ENCODE data around the gene PITPNC1.
"Not testable (repeated sequence)": the region's sequence is repeated elsewhere in the genome, so short reads cannot be mapped to it uniquely, and the experiment has no call there.

The PITPNC1 gene

DNA sequence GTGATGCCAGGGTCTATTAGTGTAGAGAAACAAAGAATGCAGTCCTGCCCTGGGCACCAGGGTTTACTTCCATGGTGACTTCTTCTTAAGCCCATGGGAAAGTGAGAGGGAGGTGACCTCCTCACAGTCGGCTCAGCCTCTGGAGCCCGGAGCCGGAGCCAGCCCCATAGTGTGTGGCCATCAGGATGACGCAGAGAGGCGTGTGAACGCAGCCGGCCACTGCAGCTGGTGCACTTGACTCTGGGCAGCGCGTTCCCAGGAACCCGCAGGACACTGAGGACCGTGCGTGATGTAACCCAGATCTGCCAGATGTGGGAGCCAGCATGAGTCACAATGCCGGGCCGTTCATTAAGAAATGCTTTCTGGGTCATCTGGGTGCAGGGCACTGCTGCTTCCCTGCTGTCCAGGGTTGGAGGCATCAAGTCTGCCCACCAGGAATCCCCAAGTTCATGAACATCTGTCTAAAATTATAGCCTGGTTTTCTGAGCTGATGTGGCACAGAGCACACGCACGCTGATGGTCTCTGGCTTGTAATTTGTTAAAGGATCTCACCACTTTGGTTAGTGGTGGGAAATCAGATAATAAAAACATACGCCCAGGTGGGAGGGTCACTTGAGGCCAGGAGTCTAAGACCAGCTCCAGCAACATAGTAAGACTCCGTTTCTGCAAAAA lies 114.1 kb downstream of the PITPNC1 start:
- DNase-seq, result peak; percentile 85

DNA sequence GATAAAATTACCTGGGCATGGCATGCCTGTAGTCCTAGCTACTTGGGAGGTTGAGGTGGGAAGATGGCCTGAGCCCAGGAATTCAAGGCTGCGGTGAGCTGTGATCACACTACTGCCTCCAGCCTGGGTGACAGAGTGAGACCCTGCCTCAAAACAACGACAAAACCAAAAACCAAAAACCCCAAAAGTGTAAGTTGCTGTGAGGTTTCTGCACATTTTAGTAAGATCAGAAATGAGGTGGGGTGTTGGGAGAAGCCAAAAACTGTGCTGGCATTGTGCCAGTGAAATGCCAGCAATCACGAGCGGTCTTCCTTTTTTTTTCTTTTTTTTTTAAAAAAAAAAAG lies 114.6 kb downstream of the PITPNC1 start:
- DNase-seq, result no peak

DNA sequence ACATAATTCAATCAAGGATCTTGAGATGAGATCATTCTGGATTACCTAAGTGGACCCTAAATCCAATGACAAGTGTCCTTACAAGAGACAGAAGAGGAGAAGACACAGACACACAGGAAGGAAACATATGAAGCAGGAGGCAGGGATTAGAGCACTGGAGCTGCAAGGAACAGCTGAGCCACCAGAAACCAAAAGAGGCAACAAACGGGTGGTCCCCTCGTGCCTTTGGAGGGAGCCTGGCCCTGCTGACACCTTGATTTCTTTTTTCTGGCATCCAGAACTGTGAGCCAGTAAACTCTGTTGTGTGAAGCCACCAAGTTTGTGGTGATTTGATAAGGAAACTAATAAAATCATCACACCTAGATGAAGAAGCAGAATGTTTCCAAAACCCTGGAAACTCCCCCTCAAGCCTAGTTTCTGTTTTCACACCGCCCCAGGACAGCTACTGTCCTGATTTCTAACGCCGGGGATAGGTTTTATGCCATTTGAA lies 115.2 kb downstream of the PITPNC1 start:
- DNase-seq, result no peak

DNA sequence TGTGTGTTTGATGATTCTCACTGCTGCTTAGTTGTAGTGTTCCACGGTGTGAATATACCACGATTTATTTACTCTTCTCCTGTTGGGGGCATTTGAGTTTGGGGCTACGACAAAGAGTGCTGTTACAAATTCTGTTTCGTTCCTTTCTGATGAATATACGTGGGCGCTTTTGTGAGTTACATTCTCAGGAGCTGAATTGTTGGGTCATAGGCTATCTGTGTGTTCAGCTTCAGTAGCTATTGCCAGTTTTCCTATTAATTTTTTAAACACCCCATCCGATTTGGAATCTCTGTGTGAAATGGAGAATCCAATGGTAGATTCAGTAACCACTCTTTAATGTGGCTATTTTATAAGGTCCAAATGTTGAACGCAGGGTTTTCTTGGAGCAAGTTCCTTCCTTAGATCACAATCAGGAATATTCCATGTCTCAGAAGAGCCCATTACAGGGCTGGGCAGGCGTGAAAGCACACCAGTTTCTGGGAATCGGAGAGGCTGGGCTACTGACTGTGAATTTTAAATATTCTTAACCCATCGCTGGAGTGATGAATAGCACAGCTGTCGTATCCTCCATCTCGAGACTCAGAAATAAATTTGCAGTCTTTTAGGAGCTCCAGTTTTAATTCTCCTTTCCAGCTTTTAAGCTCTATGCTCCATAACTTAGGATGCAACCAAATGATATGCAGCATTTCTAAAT lies 115.9 kb downstream of the PITPNC1 start:
- no peak for DNase-seq

DNA sequence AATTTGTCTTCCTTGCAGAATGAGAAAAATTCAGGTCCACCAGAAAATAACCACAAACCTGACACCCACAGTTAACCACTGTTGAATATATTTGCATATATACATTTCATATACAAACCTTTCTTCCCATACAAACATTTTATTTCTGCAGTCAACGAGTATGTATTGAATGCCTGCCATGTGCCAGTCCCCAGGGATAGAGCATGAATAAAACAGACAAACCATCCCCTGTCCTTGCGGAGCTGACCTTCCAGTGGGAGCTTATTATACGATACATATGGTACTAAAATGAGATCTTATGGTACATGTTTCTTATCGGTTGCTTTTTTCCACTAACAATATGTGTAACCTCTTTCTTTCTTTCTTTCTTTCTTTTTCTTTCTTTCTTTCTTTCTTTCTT lies 116.7 kb downstream of the PITPNC1 start:
- no peak for DNase-seq

DNA sequence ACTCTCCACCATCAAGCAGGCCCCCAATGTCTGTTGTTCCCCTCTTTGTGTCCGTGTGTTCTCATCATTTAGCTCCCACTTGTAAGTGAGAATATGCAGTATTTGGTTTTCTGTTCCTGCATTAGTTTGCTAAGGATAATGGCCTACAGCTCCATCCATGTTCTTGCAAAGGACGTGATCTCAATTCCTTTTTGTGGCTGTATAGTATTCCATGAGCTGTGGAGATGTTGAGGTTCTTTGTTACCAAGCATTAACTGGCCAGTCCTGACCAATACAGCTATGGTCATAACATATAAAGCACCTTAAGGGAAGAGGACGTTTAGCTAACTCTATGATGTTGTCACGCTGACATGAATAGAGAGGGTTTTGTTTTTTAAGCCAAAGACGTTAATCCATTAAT lies 118.5 kb downstream of the PITPNC1 start:
- DNase-seq, result not testable (repeated sequence)

DNA sequence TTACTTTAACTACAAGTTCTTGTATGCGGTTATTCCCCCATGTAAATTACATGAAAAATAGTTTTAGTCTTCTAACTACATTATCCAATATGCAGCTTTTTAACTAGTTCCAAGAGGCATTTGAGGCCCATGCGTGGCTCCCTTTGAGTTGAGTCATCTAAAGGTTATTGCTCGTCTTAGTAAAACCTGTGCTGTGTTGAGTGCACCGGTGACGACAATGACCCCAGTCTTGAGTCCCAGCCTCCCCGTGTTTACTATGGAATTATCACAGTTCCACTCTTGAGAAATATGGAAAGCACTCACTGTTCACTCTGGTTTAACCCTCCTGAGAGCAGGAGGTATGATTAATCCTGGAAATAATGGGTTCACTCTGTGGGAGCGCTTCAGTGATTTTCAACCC lies 119.2 kb downstream of the PITPNC1 start:
- DNase-seq, result no peak

DNA sequence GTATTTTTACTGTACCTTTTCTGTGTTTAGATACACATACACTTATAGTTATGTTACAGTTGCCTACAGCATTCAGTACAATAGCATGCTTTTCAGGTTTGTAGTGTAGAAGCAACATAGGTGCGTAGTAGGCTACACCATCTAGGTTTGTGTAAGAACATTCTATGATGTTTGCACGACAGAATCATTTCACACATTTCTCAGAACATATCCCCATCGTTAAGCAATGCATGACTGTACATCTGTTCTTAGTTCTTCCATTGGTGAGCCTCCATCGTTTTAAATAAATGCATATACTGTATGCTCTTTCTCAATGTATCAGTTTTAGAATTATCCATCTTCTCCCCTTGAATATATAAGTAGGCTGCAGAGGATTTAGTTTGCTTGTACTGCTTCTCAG lies 122.6 kb downstream of the PITPNC1 start:
- no peak for DNase-seq

DNA sequence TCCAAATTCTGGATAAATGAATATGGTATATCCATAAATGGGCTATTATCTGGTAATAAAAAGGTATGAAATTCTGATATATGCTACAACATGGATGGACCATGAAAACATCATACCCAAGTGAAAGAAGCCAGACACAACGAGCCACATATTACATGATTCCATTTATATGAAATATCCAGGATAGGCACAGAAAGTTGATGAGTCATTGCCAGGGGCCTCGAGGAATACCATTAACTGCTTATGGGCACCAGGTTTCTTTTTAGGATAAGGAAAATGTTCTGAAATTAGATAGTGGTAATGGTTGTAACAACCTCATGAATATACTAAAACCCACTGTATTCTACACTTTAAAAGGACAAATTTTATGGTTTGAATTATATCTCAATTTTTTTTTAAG lies 123.2 kb downstream of the PITPNC1 start:
- DNase-seq, result no peak

DNA sequence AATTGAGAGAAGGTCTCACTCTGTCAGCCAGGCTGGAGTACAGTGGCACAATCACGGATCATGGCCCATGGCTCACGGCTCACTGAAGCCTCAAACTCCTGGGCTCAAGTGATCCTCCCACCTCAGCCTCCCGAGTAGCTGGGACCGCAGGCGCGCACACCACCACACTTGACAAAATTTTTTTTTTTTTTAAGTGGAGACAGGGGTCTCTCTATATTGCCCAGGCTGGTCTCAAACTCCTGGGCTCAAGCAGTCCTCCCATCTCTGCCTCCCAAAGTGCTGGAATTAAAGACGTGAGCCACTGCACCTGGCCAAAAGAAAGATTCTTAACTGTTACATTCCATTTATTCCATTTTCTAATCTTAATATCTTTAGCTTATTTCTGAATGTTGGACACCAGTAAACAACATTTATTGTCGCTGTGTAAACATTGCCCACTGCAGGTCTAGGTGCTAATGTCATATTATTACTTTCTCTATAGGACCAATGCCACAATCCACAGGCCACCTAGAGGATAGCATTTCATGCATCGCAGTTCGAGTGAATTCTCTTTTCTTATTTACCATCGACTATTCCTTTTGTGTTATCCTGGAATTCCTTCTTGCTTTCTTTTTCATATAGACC lies 123.7 kb downstream of the PITPNC1 start:
- no peak for DNase-seq

DNA sequence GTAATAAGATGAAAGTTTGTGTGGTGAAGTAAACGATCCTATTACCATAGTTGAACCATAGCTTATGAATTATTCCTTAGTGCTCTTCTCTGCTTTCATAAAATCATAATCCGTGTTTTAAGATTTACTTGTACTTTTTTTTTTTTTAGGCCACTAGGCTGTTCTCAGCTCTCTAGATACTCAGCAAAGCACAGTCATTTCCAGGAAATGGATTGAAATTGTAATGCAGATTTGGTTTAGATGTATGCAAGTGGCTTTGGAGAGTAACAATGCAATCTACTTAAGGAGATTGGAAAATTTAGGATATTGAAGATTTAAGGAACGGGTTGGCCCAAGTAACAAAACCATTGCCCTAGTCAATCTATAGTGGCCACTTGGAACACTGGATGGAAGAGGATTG lies 125.1 kb downstream of the PITPNC1 start:
- no peak for DNase-seq

DNA sequence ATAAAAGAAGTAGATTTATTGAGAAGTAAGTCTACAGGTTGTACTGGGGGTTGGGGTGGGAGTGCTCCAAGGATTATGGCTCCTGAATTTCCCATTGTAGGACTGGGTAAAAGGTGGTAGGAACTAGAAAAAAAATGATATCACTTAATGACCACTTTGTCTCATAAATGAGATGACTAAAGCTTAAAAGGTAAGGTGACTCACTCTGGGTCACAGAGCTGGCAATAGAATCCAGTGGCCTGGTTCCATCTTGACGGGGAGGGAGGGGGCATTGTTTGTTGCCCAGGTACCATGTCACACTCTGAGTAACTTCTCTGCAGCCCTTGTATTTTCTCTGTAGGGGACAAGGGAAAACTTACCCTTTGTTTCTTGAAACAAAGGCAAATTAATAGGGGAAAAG lies 126.1 kb downstream of the PITPNC1 start:
- no peak for DNase-seq

DNA sequence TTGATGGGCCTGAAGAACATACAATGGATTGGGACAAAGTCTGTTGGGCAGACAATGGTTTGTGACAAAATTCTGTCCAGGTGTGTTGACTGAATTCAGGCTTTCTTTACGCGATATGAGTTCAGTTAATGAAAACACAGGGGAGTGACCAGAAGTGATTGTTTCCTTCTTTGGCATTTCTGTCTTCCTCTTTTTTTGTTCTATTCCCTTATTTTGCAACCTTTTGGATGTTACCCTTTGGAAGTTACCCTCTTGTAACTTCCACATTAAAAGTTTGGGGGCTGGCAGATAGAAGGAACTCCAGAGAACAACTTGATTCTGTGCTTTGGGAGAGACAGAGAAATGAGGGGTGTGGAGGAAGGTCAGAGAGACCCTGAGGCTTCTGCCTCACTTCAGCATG lies 126.7 kb downstream of the PITPNC1 start:
- no peak for DNase-seq

DNA sequence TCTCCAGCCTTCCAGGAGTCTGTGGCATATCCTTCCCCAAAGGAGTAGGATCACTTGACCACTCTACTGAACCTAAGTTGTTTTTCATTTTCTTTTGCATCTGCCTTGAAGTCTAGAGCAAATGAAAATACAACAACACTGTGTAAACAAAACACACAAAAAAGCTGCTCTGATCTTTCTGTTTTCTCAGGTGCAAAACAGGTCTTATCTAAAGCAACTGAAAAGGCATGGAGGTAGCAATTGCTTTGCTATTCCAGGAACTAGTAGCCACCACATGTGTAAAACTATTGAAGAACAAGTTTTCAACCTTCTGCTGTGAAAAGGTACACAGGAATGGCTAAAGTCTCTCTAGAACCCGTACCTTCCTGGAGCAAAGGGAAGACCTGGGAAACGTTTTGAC lies 127.1 kb downstream of the PITPNC1 start:
- no peak for DNase-seq

DNA sequence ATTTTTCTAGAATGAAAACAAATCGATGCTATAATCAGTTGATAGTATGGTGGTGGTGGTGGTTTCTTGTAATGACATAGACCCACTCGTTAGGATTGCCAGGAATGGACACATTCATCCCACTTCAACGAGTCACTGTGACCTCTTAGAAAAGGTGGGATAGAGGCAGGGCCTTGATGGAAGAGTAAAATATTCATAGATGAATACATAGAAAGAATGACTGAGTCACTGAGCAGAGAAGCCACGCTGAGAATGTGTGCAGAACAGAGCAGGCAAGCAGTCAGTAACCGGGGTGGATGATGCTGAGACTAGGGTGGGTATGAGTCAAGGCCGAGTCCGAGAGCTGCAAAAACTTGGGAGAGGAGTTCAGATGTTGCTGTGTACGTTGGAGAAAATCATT lies 129.9 kb downstream of the PITPNC1 start:
- peak; percentile 86 for DNase-seq

DNA sequence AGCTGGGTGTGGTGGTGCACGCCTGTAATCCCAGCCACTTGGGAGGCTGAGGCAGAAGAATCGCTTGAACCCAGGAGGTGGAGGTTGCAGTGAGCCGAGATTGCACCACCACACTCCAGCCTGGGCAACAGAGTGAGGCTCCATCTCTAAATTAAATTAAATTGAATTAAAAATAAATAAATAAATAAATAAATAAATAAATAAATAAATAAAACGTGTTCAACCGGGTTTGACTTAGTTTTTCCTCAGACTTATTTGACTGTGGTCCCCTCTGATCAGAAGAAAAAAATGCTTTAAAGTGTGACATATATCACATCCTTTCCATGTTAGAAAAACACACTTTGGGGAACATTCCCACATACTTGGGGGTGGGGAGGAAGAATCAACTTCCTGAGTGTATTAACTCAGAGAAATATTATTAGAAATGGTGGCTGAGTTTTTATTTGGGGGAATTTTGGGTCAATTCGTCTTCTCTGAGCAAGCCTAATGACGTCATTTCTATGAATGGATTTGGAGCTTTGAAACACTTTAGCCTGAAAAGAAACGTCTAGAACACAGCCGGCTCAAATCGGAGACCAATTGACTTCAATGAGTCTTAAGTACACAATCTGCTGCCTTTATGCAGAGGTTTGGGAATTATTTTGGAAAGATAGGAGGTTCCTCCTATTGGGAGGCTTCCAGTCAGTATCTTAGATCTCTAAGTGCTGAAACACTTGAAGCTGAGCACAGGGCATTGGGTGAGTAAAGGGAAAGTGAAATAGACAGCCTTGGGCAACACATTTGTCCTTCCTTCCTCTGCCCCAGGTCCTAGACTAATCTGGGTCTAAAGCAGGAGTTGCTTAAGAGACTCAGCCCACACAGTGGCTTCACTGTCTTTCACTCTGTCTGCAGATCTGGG lies 132.6 kb downstream of the PITPNC1 start:
- no peak for DNase-seq

DNA sequence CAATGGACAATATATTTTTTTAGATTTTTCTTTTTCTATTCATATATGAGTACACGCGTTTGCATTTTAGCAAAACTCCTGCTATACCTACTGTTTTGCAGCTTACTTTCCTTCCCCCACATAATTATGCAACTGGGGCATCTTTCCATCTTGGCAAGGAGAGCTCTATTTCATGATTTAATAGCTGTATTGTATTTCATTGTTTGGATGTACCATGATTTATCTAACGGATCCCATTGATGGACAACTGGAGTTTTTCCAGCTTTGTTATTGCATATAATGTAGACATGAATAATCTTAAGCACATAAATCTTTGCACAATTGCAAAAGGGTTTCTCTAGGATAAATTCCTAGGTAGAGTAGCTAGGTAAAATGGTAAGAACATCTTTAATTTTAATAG lies 133.9 kb downstream of the PITPNC1 start:
- DNase-seq, result no peak

DNA sequence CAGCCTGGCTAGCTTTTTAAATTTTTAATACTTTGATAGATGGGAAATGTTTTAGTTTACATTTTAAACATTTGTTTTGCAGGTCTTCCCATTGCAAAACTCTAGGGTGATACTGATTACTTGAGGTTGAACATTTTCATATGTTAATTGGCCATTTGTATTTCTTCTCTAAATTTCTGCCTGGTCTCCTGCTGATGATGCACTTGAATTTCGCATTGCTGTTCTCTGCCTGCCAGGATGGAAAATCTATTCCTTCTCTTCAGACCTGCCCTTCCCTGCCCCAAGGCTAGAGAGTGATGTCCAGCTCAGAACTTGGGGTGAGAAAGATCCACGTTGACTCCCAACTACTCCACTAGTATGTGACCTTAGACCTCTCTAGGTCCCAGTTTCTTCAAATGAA lies 134.7 kb downstream of the PITPNC1 start:
- no peak for DNase-seq

DNA sequence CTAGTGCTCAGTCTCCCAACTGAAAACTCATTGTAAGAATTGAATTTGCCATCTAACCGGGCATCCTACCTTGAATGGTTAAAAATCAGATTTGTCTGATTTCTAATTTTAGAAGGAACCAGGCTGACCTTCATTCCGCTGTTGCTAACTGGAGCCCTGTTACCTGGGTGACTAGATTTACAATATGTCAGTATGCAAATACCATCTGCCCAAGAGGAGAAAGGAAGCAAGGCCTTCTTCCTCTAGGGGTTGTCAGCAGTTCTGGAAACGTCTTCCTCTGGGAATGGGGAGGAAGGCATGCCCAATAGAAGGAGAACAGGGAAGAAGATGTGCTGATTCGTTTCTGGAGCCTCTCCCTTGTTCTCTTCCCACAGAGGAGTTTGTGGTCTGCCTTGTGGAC lies 137.9 kb downstream of the PITPNC1 start:
- no peak for DNase-seq

DNA sequence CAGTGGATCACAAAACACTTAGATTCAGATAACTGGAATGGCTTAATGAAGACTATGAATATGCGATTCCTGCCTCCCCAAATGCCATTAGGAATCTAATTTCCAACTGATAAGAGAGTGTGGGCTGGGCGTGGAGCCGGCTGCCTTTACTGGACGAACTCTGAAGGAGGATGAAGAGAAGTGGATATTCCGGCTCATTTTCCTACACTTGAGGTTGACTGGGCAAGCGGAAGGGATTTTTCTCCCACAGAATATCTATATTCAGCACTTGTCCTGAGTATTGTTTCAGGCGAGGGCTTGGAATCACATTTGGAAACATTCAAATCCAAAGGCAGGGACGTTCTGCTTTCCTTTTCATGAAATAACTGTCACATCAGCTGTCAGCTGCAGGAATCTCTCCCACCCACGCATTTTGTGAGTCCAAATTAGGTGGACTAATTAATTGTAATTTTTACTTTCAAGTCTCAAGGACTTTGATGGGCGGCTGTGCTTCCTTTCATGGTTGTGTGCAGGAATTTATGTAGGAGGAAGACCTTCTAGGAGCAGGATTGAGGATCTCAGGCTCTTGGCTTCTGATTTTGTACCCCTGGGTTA lies 138.5 kb downstream of the PITPNC1 start:
- DNase-seq, result no peak

DNA sequence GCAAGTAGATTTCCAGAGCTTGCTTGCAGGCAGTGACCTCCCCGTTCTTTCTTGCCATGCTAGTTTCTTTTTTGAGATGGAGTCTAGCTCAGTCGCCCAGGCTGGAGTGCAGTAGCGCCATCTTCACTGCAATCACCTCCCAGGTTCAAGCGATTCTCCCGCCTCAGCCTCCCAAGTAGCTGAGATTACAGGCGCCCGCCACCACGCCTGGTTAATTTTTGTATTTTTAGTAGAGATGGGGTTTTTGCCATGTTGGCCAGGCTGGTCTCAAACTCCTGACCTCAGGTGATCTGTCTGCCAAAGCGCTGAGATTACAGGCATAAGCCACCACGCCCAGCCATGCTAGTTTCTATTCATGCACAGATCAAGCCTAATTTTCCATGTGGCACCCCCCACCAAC lies 139.5 kb downstream of the PITPNC1 start:
- DNase-seq, result not testable (repeated sequence)

DNA sequence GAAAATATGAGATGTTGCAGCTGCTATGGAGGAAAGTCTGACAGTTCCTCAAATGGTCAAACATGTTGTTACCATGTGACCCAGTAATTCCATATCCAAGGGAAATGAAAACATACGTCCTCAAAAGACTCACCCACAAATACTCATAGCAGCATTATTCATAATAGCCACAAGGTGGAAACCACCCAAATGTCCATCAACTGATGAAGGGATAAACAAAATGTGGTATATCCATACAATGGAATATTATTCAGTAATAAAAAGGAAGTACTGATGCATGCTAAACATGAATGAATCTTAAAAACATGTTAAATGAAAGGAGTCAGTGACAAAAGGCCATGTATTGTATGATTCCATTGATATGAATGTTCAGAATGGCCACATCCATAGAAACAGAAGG lies 140.2 kb downstream of the PITPNC1 start:
- DNase-seq, result no peak

DNA sequence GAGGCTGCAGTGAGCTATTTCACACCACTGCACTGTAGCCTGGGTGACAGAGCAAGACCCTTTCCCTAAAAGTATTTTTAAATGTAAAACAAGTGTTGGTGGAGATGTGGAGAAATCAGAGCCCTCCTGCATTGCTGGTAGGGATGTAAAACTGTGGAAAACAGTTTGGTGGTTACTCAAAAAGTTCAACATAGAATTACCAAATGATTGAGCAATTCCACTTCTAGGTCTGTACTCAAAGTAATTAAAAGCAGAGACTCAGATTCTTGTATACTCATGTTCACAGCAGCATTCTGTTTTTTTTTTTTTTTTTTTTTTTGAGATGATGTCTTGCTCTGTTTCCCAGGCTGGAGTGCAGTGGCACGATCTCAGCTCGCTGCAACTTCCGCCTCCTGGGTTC lies 141.8 kb downstream of the PITPNC1 start:
- peak; percentile 76 for DNase-seq
